CD4-positive, alpha-beta T cell treated with Interleukin-12 subunit alpha and Interleukin-12 subunit beta, for 1 hour (primary cell): ENCODE data around the gene ADCYAP1R1.

Experiments
- DNase-seq: peaks from one replicate; pipeline ENCODE4 v3.0.0-alpha.2; 2020

ADCYAP1R1 gene

GRCh38 chr7:31069860-31070555 lies 17.9 kb downstream of the ADCYAP1R1 start:
- DNase-seq, result no peak

- DNase-seq, result no peak
Measured at GRCh38 chr7:31070991-31071644, 19.0 kb downstream of the ADCYAP1R1 start.

- DNase-seq, result no peak
Measured at GRCh38 chr7:31071645-31072029, 19.5 kb downstream of the ADCYAP1R1 start.

DNA sequence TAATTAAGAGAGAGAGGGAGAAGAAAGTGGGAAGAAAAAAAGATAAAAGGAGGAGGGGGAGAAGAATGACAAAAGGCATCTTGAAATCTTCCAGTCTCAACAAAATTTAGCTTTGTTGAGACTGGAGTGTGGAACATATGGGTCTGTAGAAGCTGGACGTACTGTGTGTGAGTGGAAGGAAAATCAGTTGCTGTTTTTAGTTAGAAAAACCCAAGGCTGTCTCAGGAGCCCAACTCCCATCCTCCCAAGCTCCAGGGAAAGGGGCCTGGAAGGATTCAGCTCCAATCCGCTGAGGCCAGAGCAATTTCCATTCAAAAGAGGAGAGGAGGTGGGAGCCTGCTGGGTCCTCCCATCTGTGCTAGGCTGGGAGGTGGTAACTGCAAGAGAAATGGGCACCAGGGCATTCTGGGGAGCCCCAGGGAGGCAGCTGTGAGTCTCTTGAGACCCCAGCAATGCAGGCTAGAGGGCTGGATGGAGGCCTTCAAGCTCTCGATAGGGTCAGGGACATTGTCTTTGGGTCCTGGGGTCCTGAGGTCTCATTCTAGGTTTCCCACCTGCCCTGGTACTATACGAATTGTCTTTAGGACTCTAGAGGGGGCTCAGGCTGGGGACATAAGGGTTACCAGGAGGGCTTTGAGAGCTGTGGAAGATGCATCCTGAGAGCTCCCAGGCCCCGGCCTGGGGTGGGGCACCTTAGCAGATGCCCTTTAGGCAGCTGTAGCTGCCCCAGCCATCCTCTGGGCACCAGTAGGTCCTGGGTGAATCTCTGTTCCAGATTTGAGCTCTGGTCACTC lies 21.4 kb downstream of the ADCYAP1R1 start:
- DNase-seq, result no peak

- DNase-seq, result no peak
Measured at GRCh38 chr7:31074120-31074383, 21.9 kb downstream of the ADCYAP1R1 start.

GRCh38 chr7:31074403-31075085 lies 22.4 kb downstream of the ADCYAP1R1 start:
- DNase-seq, result no peak

DNA sequence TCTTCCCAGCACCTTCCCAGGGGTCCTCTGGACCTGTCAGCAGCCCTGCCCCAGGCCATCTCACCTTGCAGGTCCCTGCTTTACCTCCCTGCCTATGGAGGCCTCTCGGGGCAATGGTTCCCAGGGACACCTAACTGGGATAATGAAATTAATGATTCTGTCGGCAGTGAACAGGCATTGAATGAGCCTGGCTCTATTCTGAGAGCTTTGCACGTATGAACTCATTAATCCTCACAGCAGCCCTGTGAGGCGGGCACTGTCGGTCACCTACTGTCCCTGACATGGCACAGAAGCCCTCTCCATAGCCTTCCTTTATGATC lies 22.9 kb downstream of the ADCYAP1R1 start:
- no peak for DNase-seq

GRCh38 chr7:31076051-31076450 lies 23.9 kb downstream of the ADCYAP1R1 start:
- no peak for DNase-seq

- no peak for DNase-seq
Measured at GRCh38 chr7:31076641-31077310, 24.7 kb downstream of the ADCYAP1R1 start.

DNA sequence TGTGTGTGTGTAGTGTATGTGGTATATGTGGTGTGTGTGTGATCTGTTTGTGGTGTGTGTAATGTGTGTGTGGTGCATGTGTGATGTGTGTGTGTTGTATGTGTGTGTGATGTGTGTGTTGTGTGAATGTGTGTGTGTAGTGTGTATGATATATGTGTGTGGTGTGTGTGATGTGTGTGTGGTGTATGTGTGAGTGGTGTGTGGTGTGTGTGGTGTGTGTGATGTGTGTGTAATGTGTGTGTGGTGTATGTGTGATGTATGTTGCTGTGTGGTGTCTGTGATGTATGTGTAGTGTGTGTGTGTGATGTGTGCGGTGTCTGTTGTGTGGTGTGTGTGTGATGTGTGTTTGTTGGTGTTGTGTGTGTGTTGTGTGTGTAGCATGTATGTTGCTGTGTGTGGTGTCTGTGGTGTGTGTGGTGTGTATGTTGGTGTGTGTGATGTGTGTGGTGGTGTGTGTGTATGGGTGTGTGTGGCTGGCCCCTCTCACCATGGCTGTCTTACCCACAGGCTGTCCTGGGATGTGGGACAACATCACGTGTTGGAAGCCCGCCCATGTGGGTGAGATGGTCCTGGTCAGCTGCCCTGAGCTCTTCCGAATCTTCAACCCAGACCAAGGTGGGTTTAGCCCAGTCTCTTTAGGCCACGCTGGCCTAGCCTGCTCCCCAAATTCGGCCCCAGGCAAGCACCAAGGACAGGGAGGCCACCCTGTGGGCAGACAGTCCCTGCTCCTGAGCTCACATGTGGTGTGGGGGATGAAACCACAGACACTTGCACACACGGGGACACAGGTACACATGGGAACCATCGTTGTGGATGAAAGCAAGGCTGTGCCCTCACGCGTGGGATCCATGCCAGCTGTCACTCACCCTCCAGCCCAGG lies 25.6 kb downstream of the ADCYAP1R1 start:
- DNase-seq, result no peak

GRCh38 chr7:31078363-31078990 lies 26.4 kb downstream of the ADCYAP1R1 start:
- DNase-seq, result no peak

GRCh38 chr7:31079126-31079823 lies 27.2 kb downstream of the ADCYAP1R1 start:
- no peak for DNase-seq

- no peak for DNase-seq
Measured at GRCh38 chr7:31079824-31080511, 27.9 kb downstream of the ADCYAP1R1 start.

- no peak for DNase-seq
Measured at GRCh38 chr7:31080763-31081162, 28.7 kb downstream of the ADCYAP1R1 start.

GRCh38 chr7:31082017-31082416 lies 29.9 kb downstream of the ADCYAP1R1 start:
- DNase-seq, result no peak

- DNase-seq, result no peak
Measured at GRCh38 chr7:31082447-31082846, 30.3 kb downstream of the ADCYAP1R1 start.

DNA sequence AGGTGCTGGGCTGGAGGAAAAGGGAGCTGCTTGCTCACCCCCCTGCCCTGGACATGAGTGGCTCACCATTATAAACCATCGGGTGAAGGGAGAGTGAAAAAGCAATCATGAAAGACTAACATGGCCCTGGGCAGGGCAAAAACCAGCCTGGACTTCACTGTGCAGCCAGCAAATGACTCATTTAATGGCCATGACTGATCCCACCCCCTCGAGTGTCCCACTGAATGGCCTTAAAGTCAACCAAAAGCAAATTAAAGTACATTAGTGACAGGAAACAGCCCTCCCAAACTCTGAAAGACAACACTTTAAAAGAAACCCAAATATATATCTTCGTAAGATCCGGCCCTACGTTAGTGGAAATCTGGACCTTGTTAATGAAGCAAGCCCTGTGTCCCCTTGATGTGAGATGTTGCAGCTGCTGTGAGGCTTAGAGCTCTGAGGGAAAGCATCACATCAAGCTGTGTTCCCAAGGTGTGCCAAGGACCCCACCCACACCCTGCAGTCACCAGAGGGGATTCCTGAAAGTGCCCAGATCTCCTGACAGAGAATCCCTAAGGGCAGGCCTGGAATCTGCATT lies 31.2 kb downstream of the ADCYAP1R1 start:
- DNase-seq, result no peak

DNA sequence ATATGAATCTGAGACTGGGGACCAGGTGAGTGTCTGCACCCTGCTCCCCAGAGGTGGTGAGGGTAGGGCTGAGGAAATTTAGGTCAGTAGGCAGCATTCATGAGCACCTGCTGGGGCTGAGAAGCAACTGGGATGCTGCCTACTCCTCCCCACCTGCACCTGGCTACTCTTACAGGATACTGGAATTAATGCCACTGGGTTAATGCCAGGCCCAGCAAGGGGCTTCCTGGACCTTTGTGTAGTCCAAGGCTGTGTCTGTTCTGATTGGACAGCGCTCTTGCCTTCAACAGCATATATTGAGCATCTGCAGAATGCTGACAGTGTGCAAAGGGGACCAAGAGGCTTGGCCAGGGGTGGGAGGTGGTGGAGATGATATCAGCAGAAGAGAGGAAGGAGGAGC lies 32.1 kb downstream of the ADCYAP1R1 start:
- DNase-seq, result no peak

DNA sequence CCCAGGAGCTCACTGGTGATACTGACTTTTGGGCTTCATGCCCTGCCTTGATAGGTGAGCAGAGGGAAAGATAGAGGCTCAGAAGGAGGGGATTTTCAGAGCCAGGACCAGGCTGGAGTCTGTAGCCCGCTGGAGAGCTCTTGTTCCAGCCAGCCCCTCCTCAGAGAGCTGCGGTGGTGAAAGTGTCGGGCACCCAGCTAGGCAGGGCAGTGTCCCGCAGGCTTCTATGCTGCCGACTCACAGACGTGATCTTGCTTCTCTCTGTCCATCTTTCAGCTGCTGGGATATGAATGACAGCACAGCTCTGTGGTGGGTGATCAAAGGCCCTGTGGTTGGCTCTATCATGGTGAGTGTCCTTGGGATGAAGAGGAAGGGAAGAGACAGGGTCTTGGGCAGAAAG lies 35.2 kb downstream of the ADCYAP1R1 start:
- DNase-seq, result no peak

DNA sequence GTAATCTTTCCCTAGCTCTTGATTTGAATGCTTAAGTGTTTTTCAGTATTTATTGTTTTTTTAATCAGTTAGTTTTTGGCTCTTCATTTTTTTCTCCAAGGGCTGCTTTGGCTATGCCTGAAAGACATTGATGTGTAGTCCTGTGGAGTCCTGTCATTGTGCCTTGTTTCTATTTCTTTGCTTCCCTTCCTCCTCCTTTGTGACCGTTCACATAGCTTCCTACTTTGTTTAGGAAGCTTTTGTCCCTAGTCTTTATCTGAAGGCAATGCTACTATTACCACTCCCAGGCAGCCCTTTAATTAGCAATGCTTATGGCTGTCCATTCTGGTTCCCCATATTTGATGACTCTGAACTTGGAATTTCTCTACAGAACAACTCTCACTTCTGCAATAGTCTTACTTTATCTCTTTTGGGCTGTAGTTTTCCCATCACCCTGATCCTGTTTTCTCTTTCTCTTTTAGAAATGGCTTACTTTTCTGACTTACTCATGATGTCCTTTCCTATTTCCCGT lies 39.9 kb downstream of the ADCYAP1R1 start:
- no peak for DNase-seq
